Fibroblast of skin of left biceps (primary cell): ENCODE data around the gene VEPH1.

Experiments used
- DNase-seq, 2 experiments: peaks; one replicate each; pipeline ENCODE4 v3.0.0-alpha.2; 2013; ENCODE audit warnings: low read depth in 2 of 2

VEPH1 gene

GRCh38 chr3:157523814-157524213, 20.6 kb upstream of the VEPH1 start:
- no peak for DNase-seq

- DNase-seq, result no peak
These were observed 19.4 kb upstream of the VEPH1 start for GRCh38 chr3:157522648-157523047.

GRCh38 chr3:157520485-157521150, 17.4 kb upstream of the VEPH1 start:
- no peak for DNase-seq

GRCh38 chr3:157518881-157519280, 15.7 kb upstream of the VEPH1 start:
- no peak for DNase-seq

GRCh38 chr3:157516928-157517327, 13.7 kb upstream of the VEPH1 start:
- DNase-seq, result no peak

- DNase-seq, result no peak
These were observed 12.2 kb upstream of the VEPH1 start for GRCh38 chr3:157515398-157515797.

GRCh38 chr3:157514371-157514895, 11.2 kb upstream of the VEPH1 start:
- DNase-seq, result no peak

GRCh38 chr3:157513585-157513984, 10.4 kb upstream of the VEPH1 start:
- no peak for DNase-seq

- no peak for DNase-seq
These were observed 9.3 kb upstream of the VEPH1 start for GRCh38 chr3:157512534-157512933.

- no peak for DNase-seq
These were observed 5.2 kb upstream of the VEPH1 start for GRCh38 chr3:157508461-157508860.

GRCh38 chr3:157501863-157502262, 1.4 kb downstream of the VEPH1 start:
- DNase-seq, result no peak

- DNase-seq, result no peak
These were observed 3.0 kb downstream of the VEPH1 start for GRCh38 chr3:157500232-157500631.

GRCh38 chr3:157499342-157499963, 3.8 kb downstream of the VEPH1 start:
- no peak for DNase-seq

GRCh38 chr3:157498371-157498770, 4.8 kb downstream of the VEPH1 start:
- DNase-seq, result no peak

GRCh38 chr3:157495846-157496245, 7.4 kb downstream of the VEPH1 start:
- DNase-seq, result no peak

- no peak for DNase-seq
These were observed 8.5 kb downstream of the VEPH1 start for GRCh38 chr3:157494581-157495281.

GRCh38 chr3:157493627-157494550, 9.3 kb downstream of the VEPH1 start:
- DNase-seq, result peak; percentile 40

- DNase-seq, result no peak
These were observed 12.1 kb downstream of the VEPH1 start for GRCh38 chr3:157491136-157491535.

- no peak for DNase-seq
These were observed 15.1 kb downstream of the VEPH1 start for GRCh38 chr3:157488144-157488543.

GRCh38 chr3:157487339-157487738, 15.9 kb downstream of the VEPH1 start:
- DNase-seq, result no peak

GRCh38 chr3:157479464-157480243, 23.6 kb downstream of the VEPH1 start:
- DNase-seq, result no peak
